ENCODE measurements around the gene HECTD4. TPM values are rescaled to one million over a fixed set of nuclear protein-coding genes. Genes with fewer than 3 reads are reported as not detected.
A peak's percentile ranks its signal among the peaks of the same experiment; 100 is the strongest.

Gene HECTD4
- total RNA-seq, 1 experiment from 2014 or later = 54.5 TPM

- CTCF ChIA-PET = interaction anchor here (0.6 to 1.1 kb wide), 4 partner anchors 14 to 342 kb away, joined by 3 to 8 read pairs (median 6); no protein-coding TSS in a partner anchor
These were observed 120.7 kb downstream of the HECTD4 start for GRCh38 chr12:112261559-112261958.

GRCh38 chr12:112258926-112259325, 123.3 kb downstream of the HECTD4 start:
- POLR2A ChIA-PET = no interaction called here
- no peaks in the 10 kb centered on the region for H3K27me3 Mint-ChIP-seq (ENCODE audit: insufficient read depth, unreplicated experiment)
- no peak for TF ChIP-seq CTCF (IDR thresholded peaks at IDR 0.05; ENCODE audit: insufficient read depth in 1 of 2, low read depth in 1 of 2, low read length in 1 of 2, severe bottlenecking in 1 of 2, unreplicated experiment in 1 of 2)

More at GRCh38 chr12:112261559-112261958, 120.7 kb downstream of the HECTD4 start:
- H3K9me3 Mint-ChIP-seq (ENCODE audit: unreplicated experiment) = no peaks in the 10 kb centered on the region
- H3K36me3 ChIP-seq (ENCODE audit: control insufficient read depth, insufficient read depth, low read length) = peaks cover 1% of the 10 kb centered on the region
- no peaks in the 10 kb centered on the region for H3K9me3 ChIP-seq
- POLR2A ChIA-PET = interaction anchor here (0.7 kb wide), 1 partner anchor 9 kb away, joined by 5 read pairs; no protein-coding TSS in a partner anchor
- no peaks in the 10 kb centered on the region for H3K4me1 Mint-ChIP-seq (ENCODE audit: low read depth, unreplicated experiment)
- TF ChIP-seq CTCF (IDR thresholded peaks at IDR 0.05; ENCODE audit: insufficient read depth in 1 of 2, low read depth in 1 of 2, low read length in 1 of 2, severe bottlenecking in 1 of 2, unreplicated experiment in 1 of 2) = peak; percentile 26 to 66
- no peak overlapping the region for H3K4me3 Mint-ChIP-seq (ENCODE audit: unreplicated experiment)
- BruUV-seq (replicated peaks) = no TSS peak
- H3K4me3 ChIP-seq (ENCODE audit: low read depth, low read length) = no peak overlapping the region
- H3K4me1 ChIP-seq = no peaks in the 10 kb centered on the region
- DNase-seq = peak; percentile 33 to 44
- no peak overlapping the region for H3K27ac Mint-ChIP-seq (ENCODE audit: unreplicated experiment)
- no peaks in the 10 kb centered on the region for H3K27me3 Mint-ChIP-seq (ENCODE audit: insufficient read depth, unreplicated experiment)
- peaks cover 25% of the 10 kb centered on the region for H3K36me3 Mint-ChIP-seq (ENCODE audit: insufficient read depth, unreplicated experiment)
- no peaks in the 10 kb centered on the region for H3K27me3 ChIP-seq (replicated peaks; ENCODE audit: control insufficient read depth, insufficient read depth, low read length)
- intact Hi-C loops (cut with micrococcal nuclease; ENCODE audit: unreplicated experiment) = no loop called here

GRCh38 chr12:112256780-112257179, 125.5 kb downstream of the HECTD4 start:
- Mint-ChIP-seq H3K9me3 (ENCODE audit: unreplicated experiment) (no peaks in the 10 kb centered on the region), H3K27ac (ENCODE audit: unreplicated experiment) (no peak overlapping the region), H3K36me3 (ENCODE audit: insufficient read depth, unreplicated experiment) (peaks cover 32% of the 10 kb centered on the region), H3K4me3 (ENCODE audit: unreplicated experiment) (no peak overlapping the region), H3K27me3 (ENCODE audit: insufficient read depth, unreplicated experiment) (no peaks in the 10 kb centered on the region), H3K4me1 (ENCODE audit: low read depth, unreplicated experiment) (no peaks in the 10 kb centered on the region)
- CTCF ChIA-PET = no interaction called here
- POLR2A ChIA-PET = interaction anchor here (0.7 kb wide), 1 partner anchor 372 kb away, joined by 4 read pairs; no protein-coding TSS in a partner anchor
- DNase-seq = no peak
- Histone ChIP-seq H3K4me1 (no peaks in the 10 kb centered on the region), H3K9me3 (no peaks in the 10 kb centered on the region), H3K4me3 (ENCODE audit: low read depth, low read length) (no peak overlapping the region), H3K27me3 (replicated peaks; ENCODE audit: control insufficient read depth, insufficient read depth, low read length) (no peaks in the 10 kb centered on the region), H3K36me3 (ENCODE audit: control insufficient read depth, insufficient read depth, low read length) (no peaks in the 10 kb centered on the region; the same call in 1 of the 2 replicates)
- no TSS peak for BruUV-seq (replicated peaks)
- no peak for TF ChIP-seq CTCF (IDR thresholded peaks at IDR 0.05; ENCODE audit: insufficient read depth in 1 of 2, low read depth in 1 of 2, low read length in 1 of 2, severe bottlenecking in 1 of 2, unreplicated experiment in 1 of 2)
- intact Hi-C loops (cut with micrococcal nuclease; ENCODE audit: unreplicated experiment) = no loop called here

More at GRCh38 chr12:112258926-112259325, 123.3 kb downstream of the HECTD4 start:
- DNase-seq = no peak
- no peaks in the 10 kb centered on the region for H3K9me3 ChIP-seq
- no peaks in the 10 kb centered on the region for H3K9me3 Mint-ChIP-seq (ENCODE audit: unreplicated experiment)
- H3K4me1 ChIP-seq = no peaks in the 10 kb centered on the region
- no peaks in the 10 kb centered on the region; the same call in 1 of the 2 replicates for H3K36me3 ChIP-seq (ENCODE audit: control insufficient read depth, insufficient read depth, low read length)
- no peak overlapping the region for H3K27ac Mint-ChIP-seq (ENCODE audit: unreplicated experiment)
- H3K4me1 Mint-ChIP-seq (ENCODE audit: low read depth, unreplicated experiment) = no peaks in the 10 kb centered on the region
- no peak overlapping the region for H3K4me3 Mint-ChIP-seq (ENCODE audit: unreplicated experiment)
- no TSS peak for BruUV-seq (replicated peaks)
- CTCF ChIA-PET = no interaction called here
- peaks cover 17% of the 10 kb centered on the region for H3K36me3 Mint-ChIP-seq (ENCODE audit: insufficient read depth, unreplicated experiment)
- intact Hi-C loops (cut with micrococcal nuclease; ENCODE audit: unreplicated experiment) = no loop called here
- H3K27me3 ChIP-seq (replicated peaks; ENCODE audit: control insufficient read depth, insufficient read depth, low read length) = no peaks in the 10 kb centered on the region
- no peak overlapping the region for H3K4me3 ChIP-seq (ENCODE audit: low read depth, low read length)

Measured in Caco-2 (cell line).